HG03066 (cell line): ENCODE results near the gene IL1RAPL1.

Source experiments
- ATAC-seq: cut with Tn5 transposase; IDR thresholded peaks from one replicate; pipeline ENCODE4 v1.9.1; 2021; ENCODE audit warnings: low read depth; ENCODE audit not compliant: unreplicated experiment

Gene IL1RAPL1

GRCh38 chrX:29693912-29694311, 1106.7 kb downstream of the IL1RAPL1 start:
- ATAC-seq: no peak

- no peak for ATAC-seq
Observed at GRCh38 chrX:29699239-29699638, 1112.0 kb downstream of the IL1RAPL1 start.

- ATAC-seq: no peak
Observed at GRCh38 chrX:29707088-29707487, 1119.8 kb downstream of the IL1RAPL1 start.

DNA sequence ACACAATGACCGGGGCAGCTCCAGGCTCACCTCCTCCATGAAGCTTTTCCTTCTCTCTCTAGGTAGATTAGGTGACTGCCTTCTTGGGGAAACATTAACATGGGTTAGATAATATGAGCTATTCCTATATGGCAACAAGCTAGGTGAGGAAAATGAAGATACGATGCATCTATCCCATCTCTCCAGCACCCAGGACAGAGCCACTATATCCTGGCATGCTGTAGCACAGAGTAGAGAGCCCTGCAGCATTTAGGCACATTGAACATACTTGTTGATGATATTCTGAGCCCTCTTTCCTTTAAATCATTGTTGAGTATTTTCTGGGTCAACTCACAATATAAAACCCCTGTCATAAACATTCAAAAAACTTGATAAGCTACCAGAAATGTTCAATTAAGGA, 1133.9 kb downstream of the IL1RAPL1 start:
- ATAC-seq: no peak

DNA sequence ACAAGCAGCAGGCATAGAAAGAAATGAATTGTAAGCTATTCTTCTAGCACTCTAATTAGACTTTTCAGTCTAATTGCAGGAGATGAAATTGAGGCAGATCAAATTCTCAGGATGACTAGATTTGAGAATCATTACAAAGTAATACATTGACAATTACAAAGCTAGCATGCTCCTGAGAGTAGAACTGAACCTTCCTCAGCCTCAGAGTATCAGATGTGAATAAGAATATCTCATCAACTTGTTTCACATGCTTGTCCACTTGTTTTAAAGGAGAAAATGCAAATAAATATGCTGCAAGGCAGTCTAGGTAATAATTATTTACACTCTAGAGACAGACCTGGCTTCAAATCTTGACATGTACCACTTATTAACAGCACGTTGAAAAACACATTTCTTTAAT, 1137.1 kb downstream of the IL1RAPL1 start:
- no peak for ATAC-seq

DNA sequence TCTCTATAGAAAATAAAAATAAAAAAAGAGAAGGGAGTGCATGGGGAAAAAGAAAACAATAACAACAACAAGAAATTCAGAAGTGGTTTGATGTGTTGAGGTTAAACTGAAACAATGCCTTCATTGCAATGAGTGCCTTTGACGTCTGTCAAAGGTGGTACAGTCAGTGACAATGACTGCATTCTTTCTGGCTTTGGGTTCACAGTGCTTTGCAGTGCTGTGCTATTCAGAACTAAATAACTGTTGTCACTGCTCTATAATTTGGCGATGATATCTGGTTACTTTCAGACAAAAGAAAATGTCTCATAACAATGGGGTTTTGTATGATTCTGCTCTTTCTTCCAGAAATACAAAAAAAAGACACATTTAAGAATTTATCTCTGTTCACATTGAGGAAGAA, 1139.6 kb downstream of the IL1RAPL1 start:
- ATAC-seq: no peak

DNA sequence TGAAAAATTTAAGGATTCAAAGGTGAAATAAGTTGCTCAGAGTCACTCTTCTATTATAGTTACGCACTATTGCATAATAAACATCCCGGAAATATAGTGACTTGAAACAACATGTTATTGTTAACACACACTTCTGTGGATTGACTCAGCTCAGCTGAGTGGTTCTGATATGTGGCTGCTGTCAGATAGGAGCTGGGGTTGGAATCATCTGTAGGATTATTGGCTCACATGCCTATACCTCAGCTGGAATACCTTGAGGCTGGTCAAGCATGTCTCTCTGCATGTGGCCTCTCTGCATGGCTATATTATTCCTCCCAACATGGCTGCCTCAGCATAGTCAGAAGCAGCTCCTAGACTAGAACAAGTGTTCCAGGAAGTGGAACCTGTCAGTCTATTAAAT, 1141.4 kb downstream of the IL1RAPL1 start:
- no peak for ATAC-seq

DNA sequence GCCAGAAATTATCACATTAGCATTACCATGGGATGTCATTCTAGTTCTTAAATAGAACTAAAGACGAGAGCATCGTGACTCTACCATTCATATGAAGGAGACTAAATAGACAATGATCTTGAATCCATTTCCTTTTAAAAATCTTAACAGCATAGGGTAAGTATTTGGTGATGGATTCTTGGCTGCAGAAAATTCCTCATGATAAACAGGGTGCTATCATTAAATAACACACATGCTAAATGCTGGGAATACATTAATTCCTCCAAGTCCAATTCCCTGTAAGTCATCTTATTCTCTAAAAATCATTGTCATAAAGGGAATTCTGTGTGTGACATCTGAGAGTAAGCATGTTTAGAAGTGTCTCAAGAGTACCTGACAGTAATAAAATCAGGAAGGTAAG, 1157.7 kb downstream of the IL1RAPL1 start:
- ATAC-seq: no peak

DNA sequence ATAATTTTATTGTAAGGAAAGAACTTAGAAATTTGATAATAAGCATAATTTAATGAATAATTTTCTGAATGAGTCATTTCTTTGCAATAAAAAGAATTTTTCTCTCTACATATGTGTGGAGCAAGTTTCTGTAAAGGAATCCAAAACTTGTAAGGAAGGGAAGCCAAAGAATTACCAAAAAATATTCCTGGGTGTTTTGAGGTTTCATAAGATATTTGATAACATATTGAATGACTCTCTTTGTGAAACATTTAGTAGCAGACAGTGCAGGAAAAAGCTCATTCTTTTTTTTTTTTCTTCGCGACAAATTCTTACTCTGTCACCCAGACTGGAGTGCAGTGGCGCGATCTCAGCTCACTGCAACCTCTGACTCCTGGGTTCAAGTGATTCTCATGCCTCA, 1159.1 kb downstream of the IL1RAPL1 start:
- ATAC-seq: no peak

DNA sequence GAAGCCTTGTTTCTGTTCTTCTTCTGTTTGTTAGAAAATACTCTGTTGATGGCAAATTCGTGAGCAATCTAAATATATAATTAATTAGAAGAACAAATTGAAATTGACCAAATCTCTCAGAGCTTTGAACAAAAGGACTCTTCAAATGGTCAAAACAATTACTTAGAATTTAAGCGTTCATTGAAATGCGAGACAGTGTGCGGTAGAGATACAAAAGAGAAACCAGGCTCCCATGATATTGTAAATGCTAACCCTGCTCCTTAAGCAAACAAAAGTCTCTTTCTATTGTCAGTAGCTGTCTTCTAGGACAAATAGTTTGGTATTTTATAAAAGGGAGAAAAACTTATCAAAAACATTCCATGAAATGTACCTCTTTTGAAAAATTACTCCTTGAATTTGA, 1174.8 kb downstream of the IL1RAPL1 start:
- ATAC-seq: no peak

DNA sequence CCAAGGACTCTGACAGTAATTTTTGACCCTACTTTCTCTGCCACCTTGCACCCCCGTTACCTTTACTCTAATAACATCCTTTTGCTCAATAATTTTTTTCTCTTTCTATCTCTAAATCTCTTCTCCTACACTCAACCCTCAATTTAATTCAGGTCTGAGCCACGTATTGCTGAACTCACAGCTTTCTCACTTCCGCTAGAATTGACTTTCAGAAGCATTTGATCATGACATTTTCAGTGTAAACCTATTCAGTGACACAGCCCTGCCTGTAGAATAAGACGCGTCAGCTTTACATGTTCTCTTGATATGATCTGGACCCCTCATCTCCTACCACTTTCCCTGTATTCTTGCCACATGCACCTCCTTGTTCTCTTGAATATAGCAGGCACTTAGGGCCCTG, 1188.6 kb downstream of the IL1RAPL1 start:
- ATAC-seq: no peak

DNA sequence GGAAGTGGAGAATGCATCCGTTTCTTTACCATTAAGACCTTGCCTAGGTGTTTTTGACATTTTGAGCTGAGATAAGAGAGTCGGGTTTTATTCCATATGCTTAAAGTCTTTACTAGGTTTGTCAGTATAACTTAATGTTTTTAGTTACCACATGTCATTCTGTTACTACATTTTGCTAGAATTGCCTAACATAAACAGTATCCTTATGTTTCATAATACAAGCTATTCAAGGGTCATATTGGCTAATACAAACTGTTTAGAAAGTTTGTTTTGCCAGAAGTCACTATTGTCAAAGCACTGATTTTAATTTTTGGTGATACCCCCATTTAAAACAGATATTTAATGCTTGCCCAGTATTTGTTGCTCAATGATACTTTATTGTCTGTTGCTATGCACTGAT, 1200.4 kb downstream of the IL1RAPL1 start:
- no peak for ATAC-seq

DNA sequence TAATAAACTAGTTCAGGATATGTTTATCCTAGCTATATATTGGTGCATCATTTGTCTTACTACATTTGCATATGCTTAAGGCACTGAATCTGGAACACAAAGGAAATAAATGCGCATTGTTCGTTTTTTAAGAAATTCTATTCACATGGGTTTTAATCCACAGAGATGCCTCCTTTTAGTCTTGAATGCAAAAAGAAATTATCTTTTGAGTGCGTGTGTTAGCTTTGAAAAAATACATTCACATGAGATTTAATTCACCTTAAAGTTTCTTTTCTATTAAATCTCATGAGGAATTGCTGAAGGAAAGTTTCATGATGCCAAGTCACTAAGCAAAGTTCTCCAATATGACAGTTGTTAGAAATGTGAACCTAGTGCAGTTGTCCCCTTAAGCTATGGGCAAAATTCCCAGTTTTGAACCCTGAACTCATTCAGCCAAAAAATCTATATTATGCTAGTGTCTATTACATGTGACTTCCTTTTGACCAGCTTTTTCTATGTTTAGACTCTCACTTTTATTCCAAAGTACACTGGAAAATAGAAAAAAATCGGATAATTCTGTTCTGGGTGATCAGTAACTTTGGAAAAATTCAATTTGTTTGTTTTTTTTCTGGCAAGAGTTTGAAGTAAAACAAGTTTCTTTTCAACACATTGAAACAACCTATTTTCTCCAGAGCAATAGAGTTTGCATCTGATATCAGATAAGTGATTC, 1201.9 kb downstream of the IL1RAPL1 start:
- ATAC-seq: no peak

- no peak for ATAC-seq
Observed at GRCh38 chrX:29792335-29792734, 1205.1 kb downstream of the IL1RAPL1 start.

GRCh38 chrX:29797156-29797555, 1209.9 kb downstream of the IL1RAPL1 start:
- no peak for ATAC-seq

GRCh38 chrX:29798469-29798868, 1211.2 kb downstream of the IL1RAPL1 start:
- ATAC-seq: no peak

DNA sequence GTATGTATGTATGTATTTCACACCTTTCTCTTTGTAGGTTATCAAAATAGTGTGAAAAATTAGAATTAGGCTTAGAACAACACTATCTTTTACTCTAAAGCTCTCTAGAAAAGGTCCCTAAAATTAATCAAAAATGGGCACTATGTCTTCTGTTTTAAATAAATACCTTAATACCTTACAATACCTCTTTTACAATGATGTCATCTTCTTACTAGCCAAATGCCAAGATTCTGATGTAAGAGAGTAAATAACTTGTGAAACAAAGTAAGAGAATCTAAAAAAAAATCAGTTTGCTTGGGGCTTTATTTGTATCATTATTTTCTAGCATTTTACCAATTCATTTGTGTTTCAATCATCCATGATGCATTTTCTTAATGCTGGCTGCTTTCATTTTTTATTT, 1225.9 kb downstream of the IL1RAPL1 start:
- ATAC-seq: no peak

DNA sequence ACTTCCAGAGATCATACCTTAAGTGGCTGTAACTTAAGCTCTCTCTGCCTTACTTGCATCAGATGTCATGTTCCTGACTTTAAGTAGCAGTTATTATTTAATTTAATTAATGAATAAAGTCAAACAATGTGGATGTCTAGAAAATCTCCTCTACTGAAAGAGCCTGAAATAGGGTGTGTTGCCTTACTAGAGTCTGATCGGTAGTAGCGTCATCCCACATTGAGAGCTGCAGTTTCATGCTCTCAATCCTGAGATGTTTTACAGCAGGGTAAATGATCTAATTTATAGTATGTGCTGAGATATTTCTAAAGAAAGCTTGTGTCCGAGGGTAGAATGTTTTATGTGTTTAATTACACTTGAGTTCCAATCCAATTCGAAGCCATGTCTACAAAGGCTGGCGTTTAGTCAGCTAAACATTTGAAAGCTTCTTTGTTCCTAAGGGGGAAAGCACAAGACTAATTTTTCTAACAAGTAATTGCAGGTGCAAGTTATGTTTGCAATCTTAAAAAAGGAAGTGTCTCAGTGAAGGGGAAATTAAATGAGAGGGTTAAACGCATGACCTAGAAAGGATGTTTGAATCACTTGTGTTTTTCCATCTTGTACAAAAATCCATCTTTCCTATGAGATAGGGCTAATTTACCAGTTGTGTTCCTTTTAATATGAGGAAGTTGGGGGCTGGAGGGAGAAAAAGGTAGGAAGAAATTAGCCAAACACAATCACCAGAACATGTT, 1237.1 kb downstream of the IL1RAPL1 start:
- no peak for ATAC-seq

DNA sequence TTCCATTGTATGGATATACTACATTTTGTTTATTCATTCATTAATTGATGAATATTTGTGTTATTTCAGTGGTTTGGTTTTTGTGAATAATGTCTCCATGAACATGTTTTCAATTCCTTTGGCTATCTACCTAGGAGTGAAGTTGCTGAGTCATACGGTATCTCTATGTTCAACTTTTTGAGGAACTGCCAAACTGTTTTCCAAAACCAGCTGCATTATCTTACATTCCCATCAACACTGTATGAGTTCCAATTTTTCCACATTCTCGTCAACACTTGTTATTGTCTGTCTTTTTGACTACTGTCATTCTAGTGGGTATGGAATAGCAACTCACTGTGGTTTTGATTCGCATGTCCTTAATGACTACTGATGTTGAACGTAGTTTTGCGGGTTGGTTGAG, 1239.5 kb downstream of the IL1RAPL1 start:
- no peak for ATAC-seq

- no peak for ATAC-seq
Observed at GRCh38 chrX:29834311-29834710, 1247.1 kb downstream of the IL1RAPL1 start.

DNA sequence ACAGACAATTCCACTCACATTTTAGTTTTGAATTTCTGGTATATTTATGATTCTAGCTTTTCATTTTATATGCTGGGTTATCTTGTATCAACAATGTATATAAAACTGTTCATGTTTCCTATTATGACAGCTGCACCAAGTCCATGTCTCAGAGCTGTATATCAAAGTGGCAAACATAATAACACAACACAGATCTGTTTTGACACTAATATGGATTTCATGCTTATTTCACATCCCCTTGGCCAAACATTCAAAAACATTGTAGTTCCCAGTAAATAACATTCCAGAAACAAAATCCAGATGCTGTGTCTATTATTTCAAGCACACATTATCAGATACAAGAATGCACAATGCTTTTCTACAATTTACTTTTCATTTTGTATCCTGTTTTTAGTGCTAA, 1247.5 kb downstream of the IL1RAPL1 start:
- ATAC-seq: no peak

DNA sequence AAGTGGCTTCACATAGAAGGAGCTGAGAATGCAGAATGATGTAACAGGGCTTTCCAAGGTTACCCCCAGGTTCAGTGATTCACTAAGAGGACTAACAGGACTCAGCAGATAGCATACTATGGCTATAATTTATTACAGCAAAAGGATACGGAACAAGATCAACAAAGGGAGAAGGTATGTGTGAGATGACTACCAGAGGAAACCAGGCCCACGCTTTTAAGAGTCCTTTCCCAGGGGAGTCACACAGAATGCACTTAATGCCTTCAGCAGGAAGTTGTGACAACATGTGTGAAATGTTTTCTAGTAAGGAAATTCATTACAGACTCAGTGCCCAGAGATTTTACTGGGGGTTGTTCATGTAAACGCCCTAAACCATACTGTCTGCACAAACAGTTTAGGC, 1254.5 kb downstream of the IL1RAPL1 start:
- ATAC-seq: no peak
